ENCODE results near the gene BIRC6.

- TF ChIP-seq, protein P1, sequence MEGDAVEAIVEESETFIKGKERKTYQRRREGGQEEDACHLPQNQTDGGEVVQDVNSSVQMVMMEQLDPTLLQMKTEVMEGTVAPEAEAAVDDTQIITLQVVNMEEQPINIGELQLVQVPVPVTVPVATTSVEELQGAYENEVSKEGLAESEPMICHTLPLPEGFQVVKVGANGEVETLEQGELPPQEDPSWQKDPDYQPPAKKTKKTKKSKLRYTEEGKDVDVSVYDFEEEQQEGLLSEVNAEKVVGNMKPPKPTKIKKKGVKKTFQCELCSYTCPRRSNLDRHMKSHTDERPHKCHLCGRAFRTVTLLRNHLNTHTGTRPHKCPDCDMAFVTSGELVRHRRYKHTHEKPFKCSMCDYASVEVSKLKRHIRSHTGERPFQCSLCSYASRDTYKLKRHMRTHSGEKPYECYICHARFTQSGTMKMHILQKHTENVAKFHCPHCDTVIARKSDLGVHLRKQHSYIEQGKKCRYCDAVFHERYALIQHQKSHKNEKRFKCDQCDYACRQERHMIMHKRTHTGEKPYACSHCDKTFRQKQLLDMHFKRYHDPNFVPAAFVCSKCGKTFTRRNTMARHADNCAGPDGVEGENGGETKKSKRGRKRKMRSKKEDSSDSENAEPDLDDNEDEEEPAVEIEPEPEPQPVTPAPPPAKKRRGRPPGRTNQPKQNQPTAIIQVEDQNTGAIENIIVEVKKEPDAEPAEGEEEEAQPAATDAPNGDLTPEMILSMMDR (IDR thresholded peaks at IDR 0.05): no peak
- no peak for TF ChIP-seq POLR2A (IDR thresholded peaks at IDR 0.05)
Observed at GRCh38 chr2:32485399-32485798, 128.6 kb downstream of the BIRC6 start.

Data from uterus (tissue), 2 donors.